ENCODE data around the gene DIP2C. TPM values are rescaled to one million over a fixed set of nuclear protein-coding genes. Genes with fewer than 3 reads are reported as not detected.

DIP2C gene
- total RNA-seq, 2 donors from 2014 or later, result 9.6 to 11.9 TPM

- Histone ChIP-seq H3K36me3 (replicated peaks in 1 of 2; ENCODE audit: insufficient read depth in 1 of 2, low read depth in 2 of 2) (peaks cover 0 to 13% of the 10 kb centered on the region in 2 donors), H3K4me1 (no peaks in the 10 kb centered on the region), H3K27me3 (no peaks in the 10 kb centered on the region), H3K4me3 (no peak overlapping the region), H3K27ac (no peak overlapping the region), H3K9me3 (no peaks in the 10 kb centered on the region)
- ATAC-seq (no peak), DNase-seq (no peak)
- intact Hi-C loops (cut with DNase I), result no loop called here
- TF ChIP-seq POLR2A (IDR thresholded peaks at IDR 0.05), result no peak
- no peak for TF ChIP-seq CTCF (IDR thresholded peaks at IDR 0.05)
- 89 to 90% methylated on average over 22 to 31 of the region's 31 CpGs for WGBS, 2 donors
These were observed 217.1 kb downstream of the DIP2C start for GRCh38 chr10:472241-472910.

GRCh38 chr10:470339-471003, 219.0 kb downstream of the DIP2C start:
- peaks cover 0 to 13% of the 10 kb centered on the region in 2 donors for H3K36me3 ChIP-seq (replicated peaks in 1 of 2; ENCODE audit: insufficient read depth in 1 of 2, low read depth in 2 of 2)
- ATAC-seq (no peak), DNase-seq (no peak)
- no peaks in the 10 kb centered on the region for H3K4me1 ChIP-seq
- TF ChIP-seq POLR2A (IDR thresholded peaks at IDR 0.05) (no peak), CTCF (IDR thresholded peaks at IDR 0.05) (no peak)
- no peak overlapping the region for H3K27ac ChIP-seq
- no peaks in the 10 kb centered on the region for H3K27me3 ChIP-seq
- 89 to 91% methylated on average over 19 to 20 of the region's 20 CpGs for WGBS, 2 donors
- no peak overlapping the region for H3K4me3 ChIP-seq
- intact Hi-C loops (cut with DNase I), result no loop called here
- H3K9me3 ChIP-seq, result no peaks in the 10 kb centered on the region

GRCh38 chr10:469947-470338, 219.5 kb downstream of the DIP2C start:
- 87 to 89% methylated on average over 10 of the region's 10 CpGs for WGBS, 2 donors
- Histone ChIP-seq H3K4me3 (no peak overlapping the region), H3K27me3 (no peaks in the 10 kb centered on the region), H3K36me3 (replicated peaks in 1 of 2; ENCODE audit: insufficient read depth in 1 of 2, low read depth in 2 of 2) (peaks cover 0 to 13% of the 10 kb centered on the region in 2 donors), H3K9me3 (no peaks in the 10 kb centered on the region), H3K27ac (no peak overlapping the region), H3K4me1 (no peaks in the 10 kb centered on the region)
- no peak for DNase-seq
- intact Hi-C loops (cut with DNase I), result no loop called here
- ATAC-seq, result no peak
- TF ChIP-seq POLR2A (IDR thresholded peaks at IDR 0.05), result no peak
- TF ChIP-seq CTCF (IDR thresholded peaks at IDR 0.05), result no peak

DNA sequence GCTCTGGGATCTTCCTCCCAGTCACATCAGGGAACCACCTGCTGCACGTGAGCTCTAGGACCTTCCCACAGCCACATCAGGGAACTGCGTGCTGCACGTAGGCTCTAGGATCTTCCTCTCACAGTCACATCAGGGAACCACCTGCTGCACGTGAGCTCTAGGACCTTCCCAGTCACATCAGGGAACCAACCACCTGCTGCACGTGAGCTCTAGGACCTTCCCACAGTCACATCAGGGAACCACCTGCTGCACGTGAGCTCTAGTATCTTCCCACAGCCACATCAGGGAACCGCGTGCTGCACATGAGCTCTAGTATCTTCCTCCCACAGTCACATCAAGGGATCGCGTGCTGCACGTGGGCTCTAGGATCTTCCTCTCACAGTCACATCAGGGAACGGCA, 229.7 kb downstream of the DIP2C start:
- Histone ChIP-seq H3K4me3 (no peak overlapping the region), H3K27ac (no peak overlapping the region), H3K4me1 (no peaks in the 10 kb centered on the region), H3K9me3 (no peaks in the 10 kb centered on the region), H3K27me3 (no peaks in the 10 kb centered on the region), H3K36me3 (replicated peaks in 1 of 2; ENCODE audit: insufficient read depth in 1 of 2, low read depth in 2 of 2) (no peaks in the 10 kb centered on the region)
- 94% methylated on average over 8 to 12 of the region's 12 CpGs for WGBS, 2 donors
- ATAC-seq, result no peak
- no peak for DNase-seq
- intact Hi-C loops (cut with DNase I), result no loop called here
- no peak for TF ChIP-seq POLR2A (IDR thresholded peaks at IDR 0.05)
- TF ChIP-seq CTCF (IDR thresholded peaks at IDR 0.05), result no peak
